ENCODE measurements around the gene MRPL23. TPM values are rescaled to one million over a fixed set of nuclear protein-coding genes. Genes with fewer than 3 reads are reported as not detected.

Gene MRPL23
- total and polyA plus RNA-seq, 2 of the 8 experiments (the other 6 are each of a cell fraction or from before 2014, with no cell fraction given): 86.4 to 244 TPM

- TF ChIP-seq ATF2 (IDR thresholded peaks at IDR 0.05; ENCODE audit: low read length) (no peak), TCF12 (IDR thresholded peaks at IDR 0.05; ENCODE audit: low read depth, low read length) (no peak), NANOG (IDR thresholded peaks at IDR 0.05; ENCODE audit: insufficient read depth, low read depth, low read length, poor library complexity, severe bottlenecking) (no peak), E2F6 (IDR thresholded peaks at IDR 0.05) (no peak)
Observed at GRCh38 chr11:1989953-1990352, 42.8 kb downstream of the MRPL23 start (continued).

Data from H1 (cell line).